D721Med (cell line): Measurements from ENCODE around the gene IFT122.

Experiments
- DNase-seq: peaks from one replicate; pipeline ENCODE4 v3.0.0; 2011; ENCODE audit warnings: low spot score; ENCODE audit not compliant: insufficient read length
- FAIRE-seq: peaks from 2 replicates; lab custom pipeline; 2011; peaks lifted over from hg19 to GRCh38; lab: Jason Lieb, UNC
- TF ChIP-seq, protein P1 (sequence below): IDR thresholded peaks from 2 replicates; pipeline ENCODE4 v1.5.1; 2012; ENCODE audit warnings: mild to moderate bottlenecking, control low read depth; ENCODE audit not compliant: insufficient read depth; ENCODE audit errors: missing control alignments

The IFT122 gene

DNA sequence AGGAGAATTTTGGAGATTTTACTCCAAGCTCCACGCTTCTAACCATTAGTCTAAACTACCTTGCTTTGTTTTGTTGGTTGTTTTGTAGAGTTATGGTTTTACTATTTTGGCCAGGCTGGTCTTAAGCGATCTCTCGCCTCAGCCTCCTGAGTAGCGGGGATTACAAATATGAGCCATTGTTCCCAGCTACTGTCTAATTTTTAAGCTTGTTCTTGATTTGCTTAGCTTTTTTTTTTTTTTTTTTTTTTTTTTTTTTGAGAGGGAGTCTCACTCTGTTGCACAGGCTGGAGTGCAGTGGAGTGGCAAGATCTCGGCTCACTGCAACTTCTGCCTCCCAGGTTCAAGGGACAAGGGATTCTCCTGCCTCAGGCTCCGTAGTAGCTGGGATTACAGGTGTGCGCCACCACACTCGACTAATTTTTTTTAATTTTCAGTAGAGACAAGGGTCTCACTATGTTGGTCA lies 40.1 kb upstream of the IFT122 start:
- TF ChIP-seq, protein P1, sequence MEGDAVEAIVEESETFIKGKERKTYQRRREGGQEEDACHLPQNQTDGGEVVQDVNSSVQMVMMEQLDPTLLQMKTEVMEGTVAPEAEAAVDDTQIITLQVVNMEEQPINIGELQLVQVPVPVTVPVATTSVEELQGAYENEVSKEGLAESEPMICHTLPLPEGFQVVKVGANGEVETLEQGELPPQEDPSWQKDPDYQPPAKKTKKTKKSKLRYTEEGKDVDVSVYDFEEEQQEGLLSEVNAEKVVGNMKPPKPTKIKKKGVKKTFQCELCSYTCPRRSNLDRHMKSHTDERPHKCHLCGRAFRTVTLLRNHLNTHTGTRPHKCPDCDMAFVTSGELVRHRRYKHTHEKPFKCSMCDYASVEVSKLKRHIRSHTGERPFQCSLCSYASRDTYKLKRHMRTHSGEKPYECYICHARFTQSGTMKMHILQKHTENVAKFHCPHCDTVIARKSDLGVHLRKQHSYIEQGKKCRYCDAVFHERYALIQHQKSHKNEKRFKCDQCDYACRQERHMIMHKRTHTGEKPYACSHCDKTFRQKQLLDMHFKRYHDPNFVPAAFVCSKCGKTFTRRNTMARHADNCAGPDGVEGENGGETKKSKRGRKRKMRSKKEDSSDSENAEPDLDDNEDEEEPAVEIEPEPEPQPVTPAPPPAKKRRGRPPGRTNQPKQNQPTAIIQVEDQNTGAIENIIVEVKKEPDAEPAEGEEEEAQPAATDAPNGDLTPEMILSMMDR: no peak
- no peak for FAIRE-seq
- DNase-seq: no peak

DNA sequence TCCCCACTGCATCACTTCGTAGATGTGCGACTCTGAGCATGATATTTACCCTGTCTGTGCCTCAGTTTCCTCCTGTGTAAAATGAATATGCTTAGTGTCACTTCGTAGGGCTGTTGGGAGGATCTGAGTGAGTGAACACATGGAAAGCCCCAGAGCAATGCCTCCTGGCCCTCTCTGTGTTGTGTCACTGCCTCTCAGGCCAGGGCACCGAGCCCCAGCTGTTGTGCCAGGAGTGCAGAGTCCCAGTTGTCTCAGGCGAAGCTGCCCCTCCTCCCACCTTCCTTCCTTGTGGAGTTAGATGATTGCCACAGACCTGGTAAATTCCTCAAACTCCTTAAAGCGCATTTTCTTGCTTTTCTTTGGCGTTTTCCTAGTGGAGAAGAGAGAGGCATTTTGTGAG lies 37.8 kb upstream of the IFT122 start:
- TF ChIP-seq, protein P1: no peak
- DNase-seq: no peak
- no peak for FAIRE-seq

DNA sequence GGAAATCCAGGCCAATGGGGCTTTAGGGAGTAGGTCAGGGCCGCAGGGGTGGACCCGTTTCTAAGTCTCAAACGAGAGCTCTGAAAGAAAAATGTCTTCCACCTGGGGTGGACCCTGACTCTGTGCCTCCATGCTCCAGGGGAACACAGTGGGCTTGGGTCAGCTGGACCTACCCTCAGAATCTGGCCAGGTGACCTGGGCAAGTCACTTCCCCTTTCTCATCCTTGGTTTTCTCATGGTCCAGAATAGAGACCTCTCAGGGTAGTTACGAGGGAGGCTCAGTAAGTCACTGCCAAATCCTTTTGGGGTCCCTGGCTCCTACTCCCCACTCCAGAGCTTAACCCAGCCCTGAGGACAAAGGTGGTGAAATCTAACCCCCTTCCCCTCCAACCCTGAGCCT lies 37.4 kb upstream of the IFT122 start:
- FAIRE-seq (no peak), DNase-seq (no peak)
- TF ChIP-seq, protein P1: no peak

DNA sequence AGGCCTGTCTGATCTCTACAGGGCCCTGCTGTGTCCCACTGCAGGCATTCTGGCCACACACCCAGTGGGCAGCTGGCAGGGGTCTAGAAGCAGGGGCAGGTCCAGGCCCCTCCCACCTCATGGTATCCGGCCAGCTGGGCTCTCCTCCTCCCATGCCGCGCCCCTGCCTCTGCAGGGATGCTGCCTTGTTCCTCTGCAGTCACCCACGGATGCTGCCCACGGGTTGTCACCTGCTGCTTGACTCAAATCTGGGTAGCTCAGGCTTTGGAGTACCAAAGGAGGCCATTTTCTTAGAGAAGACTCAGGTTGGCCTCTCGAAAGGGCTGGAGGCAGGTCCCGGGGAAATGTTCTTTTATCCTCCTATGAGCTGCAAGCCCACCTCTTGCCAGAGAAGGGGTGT lies 36.6 kb upstream of the IFT122 start:
- DNase-seq (no peak), FAIRE-seq (no peak)
- TF ChIP-seq, protein P1: no peak

DNA sequence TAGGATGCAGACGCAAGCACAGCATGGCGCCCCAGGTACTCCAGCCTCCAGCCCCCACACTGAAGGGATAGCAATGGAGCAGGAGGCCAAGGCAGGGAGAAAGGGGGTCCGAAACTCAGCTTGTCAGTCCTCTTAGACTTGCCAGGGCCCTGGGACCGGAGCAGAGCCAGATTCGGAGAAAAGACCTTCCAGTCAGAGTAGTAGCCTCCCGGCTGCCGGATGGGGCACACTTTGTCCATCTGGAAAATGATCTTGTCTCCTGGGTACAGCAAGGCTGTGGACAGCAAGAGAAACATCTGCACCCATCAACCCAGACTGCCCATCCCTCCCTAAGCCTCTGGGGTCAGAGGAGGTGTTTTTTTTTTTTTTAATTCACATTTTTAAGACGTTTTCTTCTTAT lies 35.9 kb upstream of the IFT122 start:
- no peak for FAIRE-seq
- TF ChIP-seq, protein P1: no peak
- DNase-seq: no peak

DNA sequence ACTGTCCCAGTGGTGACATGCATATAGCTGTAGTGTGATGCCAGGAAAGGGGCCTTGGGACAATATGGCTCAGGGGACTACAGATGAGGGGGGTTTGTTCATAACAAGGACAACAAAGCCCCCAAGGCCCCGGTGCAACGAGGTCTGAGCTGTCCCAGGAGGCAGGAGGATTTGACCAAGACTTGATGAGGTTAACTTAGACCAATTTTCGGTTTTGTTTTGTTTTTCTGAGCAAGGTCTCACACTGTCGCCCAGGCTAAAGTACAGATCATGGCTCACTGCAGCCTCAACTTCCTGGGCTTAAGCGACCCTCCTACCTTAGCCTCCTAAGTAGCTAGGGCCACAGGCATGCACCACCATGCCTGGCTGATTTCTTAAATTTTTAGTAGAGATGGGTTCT lies 35.4 kb upstream of the IFT122 start:
- DNase-seq: no peak
- no peak for FAIRE-seq
- TF ChIP-seq, protein P1: no peak

DNA sequence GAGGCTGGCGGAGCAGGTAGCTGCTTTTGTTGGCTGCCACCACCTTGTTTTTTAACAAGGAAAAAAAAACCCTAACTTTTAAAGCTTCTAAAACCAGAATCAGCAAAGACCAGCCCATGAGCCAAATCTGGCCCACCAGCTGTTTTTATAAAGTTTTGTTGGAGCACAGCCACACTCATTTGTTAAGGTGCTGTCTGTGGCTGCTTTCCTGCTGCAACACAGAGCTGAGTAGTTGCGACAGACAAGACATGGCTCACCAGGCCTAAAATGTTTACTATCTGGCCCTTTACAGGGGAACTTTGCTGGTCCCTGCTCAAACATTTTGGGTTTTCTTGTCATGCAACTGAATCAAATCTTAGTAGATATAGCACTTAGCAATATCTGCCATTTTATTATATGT lies 30.5 kb upstream of the IFT122 start:
- TF ChIP-seq, protein P1: no peak
- FAIRE-seq (no peak), DNase-seq (no peak)
